DMS79 treated with DMSO at 0.1 percent for 48 hours (cell line): Measurements from ENCODE around the gene LIG1.
"Not testable (repeated sequence)": the region's sequence is repeated elsewhere in the genome, so short reads cannot be mapped to it uniquely, and the experiment has no call there.

Source experiments
- DNase-seq: peaks from one replicate; lab custom pipeline; 2025; lab: John Stamatoyannopoulos, UW

Gene LIG1

DNA sequence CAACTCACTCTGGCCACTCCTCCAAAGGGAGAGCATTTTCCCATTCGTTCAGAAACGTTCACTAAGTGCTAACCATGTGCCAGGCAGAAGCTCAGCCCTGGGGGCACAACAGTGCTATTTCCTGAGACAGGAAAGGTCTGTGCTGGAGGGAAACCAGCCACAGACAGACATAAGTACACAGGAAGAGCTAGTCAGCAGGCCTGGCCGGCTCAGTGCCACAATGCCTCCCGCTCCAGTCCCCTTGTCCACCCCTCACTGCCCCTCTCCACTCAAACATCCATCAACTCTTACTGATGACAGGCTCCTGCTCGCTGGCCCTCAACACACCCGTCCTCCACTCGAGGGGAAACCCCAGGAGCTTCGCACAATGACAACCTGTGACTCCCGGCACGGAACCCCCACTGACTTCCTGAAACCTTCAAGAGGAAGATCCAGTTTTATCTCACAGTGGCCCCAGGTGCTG, 48.2 kb downstream of the LIG1 start:
- DNase-seq = no peak

DNA sequence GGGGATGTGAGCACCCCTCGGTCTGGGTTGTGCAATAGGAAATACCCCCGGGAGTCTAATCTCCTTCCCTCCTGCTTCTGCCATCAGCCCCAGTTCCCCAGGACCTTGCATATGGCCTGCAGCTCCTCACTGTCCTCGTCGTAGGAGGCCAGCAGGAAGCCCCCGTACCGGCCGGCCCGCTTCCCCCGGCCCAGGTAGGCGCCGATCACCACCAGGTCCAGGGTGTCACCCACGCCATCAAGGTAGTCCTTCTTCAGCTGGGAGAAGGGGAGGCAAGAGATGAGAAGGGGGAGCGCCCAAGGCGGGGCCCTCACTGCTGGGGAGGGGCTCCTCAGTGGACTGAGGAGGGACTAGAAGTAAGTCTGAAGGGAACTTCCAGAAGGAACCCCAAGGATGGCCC, 49.1 kb downstream of the LIG1 start:
- DNase-seq = no peak

DNA sequence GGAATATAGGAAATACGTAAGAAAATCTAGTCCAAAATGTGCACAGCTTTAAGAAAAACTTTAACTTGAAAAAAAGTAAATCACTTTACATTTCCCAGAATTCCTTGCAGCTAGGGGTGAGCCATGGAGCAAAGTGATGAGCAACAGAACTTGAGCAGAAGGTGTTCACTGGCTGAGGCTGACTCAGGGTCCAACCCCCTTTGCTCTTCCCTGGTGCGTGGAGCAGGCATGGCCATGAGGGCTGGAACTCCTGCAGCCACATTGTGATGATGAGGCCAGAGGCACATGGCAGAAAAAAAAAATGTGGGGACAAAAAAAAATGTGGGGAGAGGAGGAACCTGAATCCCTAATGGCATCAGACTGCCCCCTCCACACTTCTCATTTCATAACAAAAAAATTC, 49.6 kb downstream of the LIG1 start:
- DNase-seq = no peak

GRCh38 chr19:48118131-48118517, 52.0 kb downstream of the LIG1 start:
- no peak for DNase-seq

DNA sequence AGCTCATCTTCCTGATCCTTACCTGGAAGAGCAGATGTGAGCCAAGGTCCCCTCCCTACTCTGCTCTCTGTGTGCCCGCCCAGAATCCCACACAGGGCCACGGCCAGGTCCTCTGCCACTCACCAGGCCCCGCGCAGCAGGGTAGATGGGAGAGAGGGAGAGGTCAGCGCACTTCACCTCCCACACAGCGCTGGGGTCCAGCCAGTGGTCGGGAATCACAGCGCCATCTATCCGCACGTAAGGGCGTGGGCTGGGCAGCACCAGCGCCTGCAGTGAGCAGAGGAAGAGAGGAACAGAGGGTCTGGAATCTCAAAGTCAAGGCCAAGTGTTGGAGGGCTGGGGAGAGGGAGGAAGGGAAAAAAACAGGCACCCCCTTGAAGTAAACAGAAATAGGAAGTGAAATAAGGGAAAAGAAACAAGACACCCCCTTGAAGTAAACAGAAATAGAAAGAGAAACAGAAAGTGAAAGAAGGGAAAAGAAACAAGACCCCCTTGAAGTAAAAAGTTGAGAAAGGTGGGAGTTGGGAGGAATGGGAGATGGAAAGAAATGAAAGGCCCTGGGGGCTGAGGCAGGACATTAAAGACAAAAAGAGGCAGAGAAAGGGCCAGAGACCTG, 52.5 kb downstream of the LIG1 start:
- DNase-seq = no peak

DNA sequence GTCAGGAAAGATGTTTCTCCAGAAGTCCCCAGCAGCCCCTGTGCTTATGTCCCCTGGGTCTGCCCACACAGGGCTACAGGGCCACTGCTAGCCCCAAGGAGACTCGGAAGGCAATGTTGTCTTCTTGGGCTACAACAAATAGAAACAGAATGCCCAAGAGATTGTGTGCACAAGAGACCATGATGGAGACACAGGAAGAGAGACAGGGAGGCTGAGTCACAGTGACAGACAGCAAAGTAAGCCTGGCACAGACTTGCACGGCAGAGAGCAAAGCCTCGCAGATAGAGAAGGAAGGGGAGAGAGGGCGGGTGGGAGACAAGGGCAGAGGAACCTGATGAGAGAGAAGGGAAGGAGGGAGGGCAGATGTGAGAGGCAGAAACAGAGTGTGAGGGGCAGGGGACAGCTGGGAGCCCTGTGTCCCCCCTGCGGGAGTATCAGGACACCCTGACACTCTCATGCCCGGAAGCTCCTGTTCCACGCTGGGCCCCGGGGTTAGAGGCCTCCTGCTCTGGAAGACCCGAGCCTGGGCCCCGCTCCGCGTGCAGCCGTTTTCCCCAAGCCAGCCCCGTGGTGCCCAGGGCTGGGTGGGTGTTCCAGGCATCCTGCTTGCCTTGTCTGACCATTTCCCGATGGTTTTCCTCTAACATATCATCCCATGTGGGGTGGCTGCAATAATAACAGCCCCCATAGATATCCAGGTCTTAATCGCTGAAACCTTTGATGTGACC, 56.8 kb downstream of the LIG1 start:
- DNase-seq = no peak

DNA sequence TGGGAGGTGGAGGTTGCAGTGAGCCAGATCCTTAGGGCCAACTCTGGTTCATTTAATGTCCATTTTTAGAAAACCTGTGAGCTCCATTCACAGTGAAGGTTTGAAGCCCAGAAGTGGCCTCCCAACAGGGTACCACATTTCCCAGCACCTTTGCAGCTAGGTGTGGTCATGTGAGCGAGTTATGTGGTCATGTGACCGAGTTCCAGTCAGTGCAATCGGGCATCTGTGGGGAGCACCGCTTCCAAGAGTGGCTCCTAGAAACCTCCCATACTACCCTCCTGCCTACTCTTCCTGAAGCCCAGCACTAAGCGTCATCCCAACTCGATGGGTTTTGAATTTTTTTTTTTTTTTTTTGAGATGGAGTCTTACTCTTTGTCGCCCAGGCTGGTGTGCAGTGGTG, 58.9 kb downstream of the LIG1 start:
- DNase-seq = no peak

- peak; percentile 85 for DNase-seq
Observed at GRCh38 chr19:48110350-48110966, 59.7 kb downstream of the LIG1 start, which contains the start of gene PLA2G4C. TSS of gene PLA2G4C (minus strand) at chr19:48110817. CDS start at chr19:48106529, 4,288 bp downstream.

DNA sequence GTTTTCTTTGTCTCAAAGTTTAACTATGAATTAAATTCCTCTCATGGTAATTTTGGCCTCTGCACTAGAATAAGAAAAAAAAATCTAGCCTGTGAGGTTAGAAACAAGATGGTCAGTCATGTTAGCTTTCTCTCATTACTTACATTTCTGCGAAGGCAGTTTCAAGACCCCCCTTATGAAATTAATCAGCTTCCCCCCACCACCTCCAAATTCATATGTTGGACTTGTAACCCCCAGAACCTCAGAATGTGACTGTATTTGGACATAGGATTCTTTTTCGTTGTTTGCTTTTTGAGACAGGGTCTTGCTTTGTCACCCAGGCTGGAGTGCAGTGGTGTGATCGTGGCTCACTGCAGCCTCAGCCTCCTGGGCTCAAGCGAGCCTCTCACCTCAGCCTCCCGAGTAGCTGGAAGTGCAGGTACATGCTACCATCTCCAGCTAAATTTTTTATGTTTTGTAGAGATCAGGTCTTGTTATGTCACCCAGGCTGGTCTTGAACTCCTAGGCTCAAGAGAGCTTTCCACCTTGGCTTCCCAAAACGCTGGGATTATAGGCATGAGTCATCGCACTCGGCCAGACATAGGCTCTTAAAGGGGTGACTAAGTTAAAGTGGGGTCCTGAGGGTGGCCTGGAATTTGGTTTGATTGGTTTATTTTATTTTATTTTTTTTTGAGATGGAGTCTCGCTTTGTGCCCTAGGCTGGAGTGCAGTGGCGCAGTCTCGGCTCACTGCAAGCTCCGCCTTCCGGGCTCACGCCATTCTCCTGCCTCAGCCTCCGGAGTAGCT, 61.0 kb downstream of the LIG1 start:
- no peak for DNase-seq

GRCh38 chr19:48103922-48104321, 66.2 kb downstream of the LIG1 start:
- DNase-seq = no peak

DNA sequence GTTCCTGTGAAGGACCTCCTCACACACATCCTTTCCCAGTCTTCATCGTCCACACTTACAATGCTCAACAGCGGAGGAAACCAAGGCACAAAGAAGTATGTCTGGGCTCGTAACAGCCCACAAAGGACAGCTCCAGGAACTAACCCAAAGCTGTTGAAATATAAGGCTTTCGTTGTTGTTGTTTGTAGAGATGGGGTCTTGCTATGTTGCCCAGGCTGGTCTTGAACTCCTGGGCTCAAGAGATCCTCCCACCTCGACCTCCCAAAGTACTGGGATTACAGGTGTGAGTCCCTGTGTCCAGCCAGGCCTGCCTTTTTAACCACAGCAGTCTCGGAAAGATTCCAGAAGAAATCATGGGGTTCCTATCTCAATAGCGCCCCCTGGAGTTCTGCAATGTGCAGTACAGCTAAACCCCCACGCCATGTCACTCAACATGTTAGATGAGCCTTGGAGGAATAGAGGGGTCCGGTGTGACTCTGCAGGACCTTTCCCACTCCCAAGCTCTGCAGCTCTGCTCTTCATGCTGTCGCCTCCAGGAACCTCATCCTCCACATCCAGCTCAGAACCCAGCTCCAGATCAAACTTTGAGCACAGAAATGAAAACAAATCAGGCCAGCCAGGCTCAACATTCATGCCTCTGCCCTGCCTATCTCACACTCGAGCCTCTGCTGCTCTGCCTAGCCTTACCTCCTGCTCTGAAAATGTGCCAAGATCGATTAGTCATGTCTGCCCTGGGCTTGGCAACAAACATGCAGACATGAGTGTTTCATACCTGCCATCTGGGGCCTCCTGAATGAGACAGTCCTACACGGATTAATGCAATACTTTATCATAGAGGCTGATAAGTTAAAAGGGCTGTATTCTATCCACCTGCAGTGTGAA, 67.0 kb downstream of the LIG1 start:
- peak; percentile 2 for DNase-seq

DNA sequence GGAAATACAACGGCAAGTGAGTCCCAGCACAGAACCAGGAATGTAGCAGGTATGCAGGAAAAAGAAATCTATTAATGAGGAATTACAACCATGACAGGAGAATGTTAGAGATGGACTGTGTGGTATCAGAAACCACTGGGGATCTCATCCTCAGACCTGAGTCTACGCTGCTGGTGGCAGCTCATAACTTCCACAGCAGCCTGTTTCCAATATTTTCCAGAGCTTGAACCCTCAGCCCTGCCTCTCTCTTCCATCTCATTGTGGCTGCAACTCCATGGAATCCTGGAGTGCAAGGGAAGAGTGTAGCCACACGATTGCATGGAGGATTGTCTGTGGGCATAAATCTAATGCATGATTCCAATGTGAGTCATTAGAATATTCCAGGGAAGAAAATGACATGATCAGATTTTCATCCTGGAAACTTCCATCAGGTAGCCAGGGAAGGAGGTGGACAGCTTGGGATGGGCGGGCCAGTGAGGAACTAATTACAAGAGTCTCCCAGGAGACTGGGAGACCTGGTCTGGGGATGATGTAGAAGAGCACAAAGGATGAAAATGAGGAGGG, 74.5 kb downstream of the LIG1 start:
- DNase-seq = no peak

DNA sequence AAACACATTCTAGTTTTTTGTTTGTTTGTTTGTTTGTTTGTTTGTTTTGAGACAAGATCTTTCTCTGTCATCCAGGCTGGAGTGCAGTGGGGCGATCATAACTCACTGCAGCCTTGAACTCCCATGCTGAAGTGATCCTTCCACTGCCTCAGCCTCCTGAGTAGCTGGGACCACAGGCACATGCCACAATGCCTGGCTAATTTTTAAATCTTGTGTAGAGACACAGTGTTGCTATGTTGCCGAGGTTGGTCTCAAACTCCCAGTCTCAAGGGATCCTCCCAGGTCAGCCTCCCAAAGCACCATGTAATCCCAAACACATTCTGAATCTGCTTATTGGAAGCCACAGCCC, 75.3 kb downstream of the LIG1 start:
- DNase-seq = no peak

DNA sequence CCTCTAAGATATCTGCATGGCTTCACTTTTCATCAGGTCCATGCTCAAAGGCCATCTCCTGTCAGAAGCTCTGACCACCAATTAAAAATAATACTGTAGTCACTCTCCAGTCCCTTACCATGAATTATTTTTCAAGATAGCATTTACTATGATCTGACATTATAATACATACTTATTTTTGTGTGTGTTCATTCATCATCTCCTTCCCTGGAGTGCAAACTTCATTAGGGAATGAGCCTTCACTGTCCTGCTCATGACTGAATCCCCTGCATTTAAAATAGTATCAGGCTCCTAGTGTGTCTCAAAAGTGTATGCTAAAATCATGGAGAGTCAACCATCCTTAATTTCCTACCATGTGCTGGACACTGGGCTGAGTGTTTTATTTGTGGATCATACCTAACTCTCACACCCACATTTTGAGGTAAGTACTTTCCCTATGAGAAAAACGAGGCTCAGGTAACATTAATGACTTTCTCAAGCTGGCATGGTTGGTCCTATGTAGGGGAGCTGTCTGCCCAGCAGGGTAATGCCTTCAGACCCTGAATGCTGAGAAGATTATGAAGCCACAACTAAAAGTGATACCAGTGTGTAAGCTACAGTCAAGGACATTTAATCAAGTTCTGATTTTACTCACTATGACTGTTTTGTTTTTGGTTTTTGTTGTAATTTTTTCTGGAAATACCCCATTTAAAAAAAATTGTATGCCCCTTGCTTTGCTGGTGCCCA, 75.9 kb downstream of the LIG1 start:
- DNase-seq = no peak

DNA sequence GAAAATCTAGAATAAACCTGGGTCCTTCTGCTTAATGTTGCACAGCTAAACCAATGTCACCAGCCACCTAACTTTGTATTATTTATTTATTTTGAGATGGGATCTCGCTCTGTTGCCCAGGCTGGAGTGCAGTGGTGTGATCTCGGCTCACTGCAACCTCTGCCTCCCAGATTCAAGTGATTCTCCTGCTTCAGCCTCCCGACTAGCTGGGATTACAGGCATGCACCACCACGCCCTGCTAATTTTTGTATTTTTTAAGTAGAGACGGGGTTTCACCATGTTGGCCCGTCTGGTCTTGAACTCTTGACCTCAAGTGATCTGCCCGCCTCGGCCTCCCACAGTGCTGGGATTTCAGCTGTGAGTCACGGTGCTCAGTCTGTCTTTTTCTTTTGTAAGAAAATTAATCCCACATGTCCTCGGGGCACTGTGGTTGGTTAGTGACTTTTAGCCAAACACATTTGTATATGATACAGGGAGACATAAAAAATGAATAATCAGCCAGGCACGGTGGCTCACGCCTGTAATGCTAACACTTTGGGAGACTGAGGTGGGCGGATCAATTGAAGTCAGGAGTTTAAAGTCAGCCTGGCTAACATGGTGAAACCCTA, 78.9 kb downstream of the LIG1 start:
- not testable (repeated sequence) for DNase-seq

DNA sequence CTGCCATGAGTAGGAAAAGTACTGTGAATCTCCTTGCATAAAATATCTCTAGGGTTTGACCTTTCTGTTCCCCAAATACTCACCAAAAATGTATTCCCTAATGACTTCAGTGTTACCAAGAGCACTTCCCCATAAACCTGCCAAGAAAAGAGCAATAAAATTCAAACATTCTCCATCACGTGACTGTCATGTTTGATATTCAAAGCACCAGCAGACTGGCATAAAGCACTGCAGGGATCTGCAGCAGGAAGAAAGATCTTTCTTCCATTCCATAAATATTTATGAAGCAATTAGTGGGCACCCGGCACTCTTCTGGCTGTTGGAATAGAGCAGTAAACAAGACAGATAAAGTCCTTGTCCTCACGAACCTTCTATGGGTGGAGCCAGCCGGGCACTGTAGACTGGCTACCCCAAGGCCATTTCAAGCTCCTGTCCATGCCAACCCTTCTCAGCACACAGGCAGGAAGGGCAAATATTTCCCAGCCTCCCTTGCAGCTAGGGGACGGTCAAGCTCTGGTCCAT, 79.8 kb downstream of the LIG1 start:
- DNase-seq = no peak

GRCh38 chr19:48088991-48089390, 81.2 kb downstream of the LIG1 start:
- not testable (repeated sequence) for DNase-seq

GRCh38 chr19:48085904-48086864, 84.0 kb downstream of the LIG1 start:
- no peak for DNase-seq

- DNase-seq = no peak
Observed at GRCh38 chr19:48085076-48085475, 85.1 kb downstream of the LIG1 start.
